ENCODE data around the gene ABCC1.

ABCC1 gene

DNA sequence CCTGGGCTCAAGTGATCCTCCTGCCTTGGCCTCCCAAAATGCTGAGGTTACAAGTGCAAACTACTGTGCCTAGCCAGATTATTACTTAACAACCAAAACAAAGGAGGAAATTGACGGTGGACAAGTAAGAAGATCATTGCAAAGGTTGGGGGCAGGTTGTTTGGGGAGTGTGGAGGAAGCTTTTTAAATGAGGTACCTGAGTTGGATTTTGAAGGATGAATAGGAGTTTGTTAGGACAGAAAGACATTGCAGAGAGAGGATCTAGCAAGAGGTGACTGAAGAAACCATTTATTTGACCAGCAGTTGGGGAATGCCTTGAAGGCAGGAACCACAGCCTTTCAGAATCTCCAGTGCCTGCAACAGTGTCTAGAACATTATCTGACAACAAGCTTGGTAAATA is 51.3 kb downstream of the ABCC1 start:
- Histone ChIP-seq H3K9me2 (replicated peaks; ENCODE audit: low read depth, low read length) (no peaks in the 10 kb centered on the region), H4K20me1 (ENCODE audit: insufficient read depth, low read length, poor library complexity, severe bottlenecking) (no peaks in the 10 kb centered on the region), H3F3A (ENCODE audit: low read depth) (0 out of 2 replicates have a peak, but pooled peaks cover 3% of the 10 kb centered on the region), H2AFZ (ENCODE audit: low read length) (no peak overlapping the region), H3K4me1 (ENCODE audit: insufficient read depth, low read length, poor library complexity, severe bottlenecking) (peaks cover 16% of the 10 kb centered on the region), H3K9me3 (ENCODE audit: insufficient read depth, low read depth, low read length) (no peaks in the 10 kb centered on the region), H3K36me3 (ENCODE audit: insufficient read depth, low read length) (peaks cover 5% of the 10 kb centered on the region; the same call in 1 of the 2 replicates), H3K79me2 (ENCODE audit: insufficient read depth, low read length) (peaks cover 74% of the 10 kb centered on the region), H3K4me2 (ENCODE audit: low read depth, low read length, poor library complexity, severe bottlenecking) (no peak overlapping the region), H3K27me3 (ENCODE audit: insufficient read depth, low read length, poor library complexity, severe bottlenecking) (no peaks in the 10 kb centered on the region), H3K4me3 (ENCODE audit: low read length, poor library complexity, severe bottlenecking) (no peak overlapping the region), H3K9ac (ENCODE audit: low read depth, low read length, poor library complexity, severe bottlenecking) (no peak overlapping the region)
- no peak for TF ChIP-seq EZH2phosphoT487 (IDR thresholded peaks at IDR 0.05; ENCODE audit: borderline replicate concordance)
- TF ChIP-seq, protein P1, sequence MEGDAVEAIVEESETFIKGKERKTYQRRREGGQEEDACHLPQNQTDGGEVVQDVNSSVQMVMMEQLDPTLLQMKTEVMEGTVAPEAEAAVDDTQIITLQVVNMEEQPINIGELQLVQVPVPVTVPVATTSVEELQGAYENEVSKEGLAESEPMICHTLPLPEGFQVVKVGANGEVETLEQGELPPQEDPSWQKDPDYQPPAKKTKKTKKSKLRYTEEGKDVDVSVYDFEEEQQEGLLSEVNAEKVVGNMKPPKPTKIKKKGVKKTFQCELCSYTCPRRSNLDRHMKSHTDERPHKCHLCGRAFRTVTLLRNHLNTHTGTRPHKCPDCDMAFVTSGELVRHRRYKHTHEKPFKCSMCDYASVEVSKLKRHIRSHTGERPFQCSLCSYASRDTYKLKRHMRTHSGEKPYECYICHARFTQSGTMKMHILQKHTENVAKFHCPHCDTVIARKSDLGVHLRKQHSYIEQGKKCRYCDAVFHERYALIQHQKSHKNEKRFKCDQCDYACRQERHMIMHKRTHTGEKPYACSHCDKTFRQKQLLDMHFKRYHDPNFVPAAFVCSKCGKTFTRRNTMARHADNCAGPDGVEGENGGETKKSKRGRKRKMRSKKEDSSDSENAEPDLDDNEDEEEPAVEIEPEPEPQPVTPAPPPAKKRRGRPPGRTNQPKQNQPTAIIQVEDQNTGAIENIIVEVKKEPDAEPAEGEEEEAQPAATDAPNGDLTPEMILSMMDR (conservative IDR thresholded peaks at IDR 0.05; ENCODE audit: low read length): no peak

DNA sequence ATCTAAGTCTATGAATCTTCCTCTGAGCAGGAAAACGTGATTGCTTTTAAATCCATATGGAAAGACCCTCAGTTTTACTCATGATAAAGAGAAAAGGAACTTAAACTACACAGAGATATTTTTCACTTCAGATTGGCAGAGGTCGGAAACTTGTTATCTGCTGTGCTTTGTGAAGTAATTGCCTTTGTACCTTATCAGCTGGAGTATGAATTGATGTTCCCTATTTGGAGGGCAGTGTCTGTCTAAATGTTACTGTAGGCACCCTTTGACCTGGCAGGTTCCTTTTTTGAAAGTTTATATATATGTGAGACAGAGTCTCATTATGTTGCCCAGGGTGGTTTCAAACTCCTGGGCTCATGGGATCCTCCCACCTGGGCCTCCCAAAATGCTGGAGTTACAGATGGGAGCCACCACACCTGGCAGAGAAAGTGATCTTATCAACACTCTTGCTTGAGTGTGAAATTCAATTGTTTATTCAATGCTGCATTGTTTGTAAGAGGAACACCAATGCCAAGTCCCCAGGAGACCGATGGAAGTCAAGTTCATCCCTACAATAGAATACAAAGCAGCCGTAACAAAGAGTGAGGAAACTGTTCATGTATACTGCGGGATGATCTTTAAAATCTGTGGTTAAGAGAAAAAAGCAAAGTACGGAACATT is 52.3 kb downstream of the ABCC1 start:
- Histone ChIP-seq H3K9me2 (replicated peaks; ENCODE audit: low read depth, low read length) (no peaks in the 10 kb centered on the region), H3K27me3 (ENCODE audit: insufficient read depth, low read length, poor library complexity, severe bottlenecking) (no peaks in the 10 kb centered on the region), H3K4me2 (ENCODE audit: low read depth, low read length, poor library complexity, severe bottlenecking) (no peak overlapping the region), H2AFZ (ENCODE audit: low read length) (no peak overlapping the region), H3F3A (ENCODE audit: low read depth) (0 out of 2 replicates have a peak, but pooled peaks cover 3% of the 10 kb centered on the region), H3K4me3 (ENCODE audit: low read length, poor library complexity, severe bottlenecking) (no peak overlapping the region), H3K79me2 (ENCODE audit: insufficient read depth, low read length) (peaks cover 73% of the 10 kb centered on the region), H3K9ac (ENCODE audit: low read depth, low read length, poor library complexity, severe bottlenecking) (no peak overlapping the region), H3K4me1 (ENCODE audit: insufficient read depth, low read length, poor library complexity, severe bottlenecking) (peaks cover 16% of the 10 kb centered on the region), H3K9me3 (ENCODE audit: insufficient read depth, low read depth, low read length) (no peaks in the 10 kb centered on the region), H4K20me1 (ENCODE audit: insufficient read depth, low read length, poor library complexity, severe bottlenecking) (peaks cover 2% of the 10 kb centered on the region), H3K36me3 (ENCODE audit: insufficient read depth, low read length) (no peaks in the 10 kb centered on the region)
- no peak for TF ChIP-seq EZH2phosphoT487 (IDR thresholded peaks at IDR 0.05; ENCODE audit: borderline replicate concordance)

DNA sequence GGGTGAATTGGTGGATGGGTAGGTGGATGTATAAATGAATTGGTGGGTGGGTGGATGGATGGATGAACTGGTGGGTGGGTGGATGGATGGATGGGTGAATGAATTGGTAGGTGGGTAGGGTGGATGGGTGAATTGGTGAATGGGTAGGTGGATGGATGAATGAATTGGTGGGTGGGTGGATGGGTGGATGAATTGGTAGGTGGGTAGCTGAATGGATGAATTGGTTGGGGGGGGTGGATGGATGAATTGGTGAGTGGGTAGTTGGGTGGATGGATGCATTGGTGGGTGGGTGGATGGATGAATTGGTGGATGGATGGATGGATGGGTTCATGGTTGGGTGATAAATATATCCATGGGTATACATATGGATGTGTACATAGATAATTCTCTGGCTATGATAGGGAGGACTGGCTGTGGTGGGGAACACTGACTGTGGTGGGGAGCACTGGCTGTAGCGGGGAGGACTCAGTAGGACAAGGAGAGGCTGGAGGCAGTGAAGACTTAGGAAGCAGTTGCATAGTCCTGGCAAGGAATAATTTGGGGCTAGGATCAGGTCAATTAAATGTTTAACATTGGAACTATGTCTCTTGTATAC is 54.4 kb downstream of the ABCC1 start:
- peaks cover 8% of the 10 kb centered on the region for H3K4me1 ChIP-seq (ENCODE audit: insufficient read depth, low read length, poor library complexity, severe bottlenecking)
- H3K9me2 ChIP-seq (replicated peaks; ENCODE audit: low read depth, low read length): no peaks in the 10 kb centered on the region
- no peaks in the 10 kb centered on the region for H3K9me3 ChIP-seq (ENCODE audit: insufficient read depth, low read depth, low read length)
- H3K4me2 ChIP-seq (ENCODE audit: low read depth, low read length, poor library complexity, severe bottlenecking): no peak overlapping the region
- H3K79me2 ChIP-seq (ENCODE audit: insufficient read depth, low read length): peaks cover 76% of the 10 kb centered on the region
- TF ChIP-seq, protein P1 (conservative IDR thresholded peaks at IDR 0.05; ENCODE audit: low read length): no peak
- TF ChIP-seq EZH2phosphoT487 (IDR thresholded peaks at IDR 0.05; ENCODE audit: borderline replicate concordance): no peak
- no peak overlapping the region for H3K9ac ChIP-seq (ENCODE audit: low read depth, low read length, poor library complexity, severe bottlenecking)
- H3K27me3 ChIP-seq (ENCODE audit: insufficient read depth, low read length, poor library complexity, severe bottlenecking): no peaks in the 10 kb centered on the region
- no peaks in the 10 kb centered on the region for H3F3A ChIP-seq (ENCODE audit: low read depth)
- peaks cover 8% of the 10 kb centered on the region for H4K20me1 ChIP-seq (ENCODE audit: insufficient read depth, low read length, poor library complexity, severe bottlenecking)
- no peak overlapping the region for H3K4me3 ChIP-seq (ENCODE audit: low read length, poor library complexity, severe bottlenecking)
- no peak overlapping the region for H2AFZ ChIP-seq (ENCODE audit: low read length)
- no peaks in the 10 kb centered on the region for H3K36me3 ChIP-seq (ENCODE audit: insufficient read depth, low read length)

Measured in Loucy (cell line).